Natural killer cell (primary cell): ENCODE data around the gene TBL1XR1. TPM values are rescaled to one million over a fixed set of nuclear protein-coding genes. Genes with fewer than 3 reads are reported as not detected.

Experiments used
- ATAC-seq, 3 donors: fragments of 150-1000 bp in 2 of 3; fragments of 200-7000 bp in 1 of 3; cut with Tn5 transposase; 1 replicate in 1 of 3; 2 replicates in 2 of 3; pipeline ENCODE4 v1.10.0; 2021; ENCODE audit warnings: mild to moderate bottlenecking in 2 of 3, moderate library complexity in 2 of 3
- DNase-seq, 2 donors: peaks; one replicate each; pipeline versions ENCODE4 v3.0.0 to v3.0.0-alpha.2; 2013 to 2021; ENCODE audit warnings: mixed read lengths in 1 of 2
- H3K27ac ChIP-seq: one replicate; pipeline ENCODE4 v1.5.1; 2013; ENCODE audit warnings: mild to moderate bottlenecking, low read length
- H3K27me3 ChIP-seq: one replicate; pipeline ENCODE4 v1.6.1; 2013; ENCODE audit warnings: low read length; ENCODE audit not compliant: control insufficient read depth, insufficient read depth
- H3K36me3 ChIP-seq: one replicate; pipeline ENCODE4 v1.6.1; 2013; ENCODE audit warnings: low read length; ENCODE audit not compliant: control insufficient read depth, insufficient read depth
- H3K4me1 ChIP-seq: one replicate; pipeline ENCODE4 v1.6.1; 2013; ENCODE audit warnings: low read length; ENCODE audit not compliant: control insufficient read depth, insufficient read depth
- H3K4me3 ChIP-seq: one replicate; pipeline ENCODE4 v1.5.1; 2013; ENCODE audit warnings: low read length
- H3K9me3 ChIP-seq: one replicate; pipeline ENCODE4 v1.6.1; 2013; ENCODE audit warnings: low read length; ENCODE audit not compliant: control insufficient read depth, insufficient read depth
- H3K27ac Mint-ChIP-seq, 2 donors: one replicate each; pipeline ENCODE4 v1.8.0; 2022; ENCODE audit warnings: mild to moderate bottlenecking in 2 of 2, mixed read lengths in 2 of 2, moderate library complexity in 1 of 2
- H3K27me3 Mint-ChIP-seq, 2 donors: one replicate each; pipeline ENCODE4 v1.8.0; 2022; ENCODE audit warnings: low read depth in 2 of 2, mixed read lengths in 2 of 2
- H3K36me3 Mint-ChIP-seq: one replicate; pipeline ENCODE4 v1.8.0; 2022; ENCODE audit warnings: mixed read lengths
- H3K4me1 Mint-ChIP-seq, 2 donors: one replicate each; pipeline ENCODE4 v1.8.0; 2022; ENCODE audit warnings: mixed read lengths in 2 of 2
- H3K4me3 Mint-ChIP-seq: one replicate; pipeline ENCODE4 v1.8.0; 2022; ENCODE audit warnings: mild to moderate bottlenecking, moderate library complexity, mixed read lengths
- H3K9me3 Mint-ChIP-seq, 2 donors: one replicate each; pipeline ENCODE4 v1.8.0; 2022; ENCODE audit warnings: mixed read lengths in 2 of 2
- WGBS: methylation state at CpG from one replicate; pipeline ENCODE4 v1.1.7; 2013; ENCODE audit warnings: missing lambda C conversion rate; ENCODE audit not compliant: insufficient coverage; 5-methylcytosine and 5-hydroxymethylcytosine counted together
- intact Hi-C: fragments of 100-400 bp; cut with micrococcal nuclease; formaldehyde crosslinking; loops from one replicate; pipeline ENCODE4 v1.14.2; 2022
- total RNA-seq, 4 donors: library from RNA; stranded (reverse); fragments of 120-200 nt in 1 of 4; gene quantifications; one replicate each; pipeline versions ENCODE4 v1.2.3 to v1.2.4, GENCODE V29; 2013 to 2022
- TF ChIP-seq, protein P1 (sequence below): fragments of 200-600 bp; IDR thresholded peaks from one replicate; pipeline ENCODE4 v1.8.0; 2022; ENCODE audit warnings: antibody characterized with exemption

Gene TBL1XR1
- total RNA-seq, 3 donors from 2014 or later (not counting 1 experiment from before 2014, with no cell fraction given): 74.6 to 118 (median 81.7) TPM

GRCh38 chr3:177182352-177182751, 14.9 kb downstream of the TBL1XR1 start:
- peaks cover 75% of the 10 kb centered on the region in 2 donors for H3K4me1 Mint-ChIP-seq
- H3K4me3 Mint-ChIP-seq: no peak overlapping the region
- TF ChIP-seq, protein P1, sequence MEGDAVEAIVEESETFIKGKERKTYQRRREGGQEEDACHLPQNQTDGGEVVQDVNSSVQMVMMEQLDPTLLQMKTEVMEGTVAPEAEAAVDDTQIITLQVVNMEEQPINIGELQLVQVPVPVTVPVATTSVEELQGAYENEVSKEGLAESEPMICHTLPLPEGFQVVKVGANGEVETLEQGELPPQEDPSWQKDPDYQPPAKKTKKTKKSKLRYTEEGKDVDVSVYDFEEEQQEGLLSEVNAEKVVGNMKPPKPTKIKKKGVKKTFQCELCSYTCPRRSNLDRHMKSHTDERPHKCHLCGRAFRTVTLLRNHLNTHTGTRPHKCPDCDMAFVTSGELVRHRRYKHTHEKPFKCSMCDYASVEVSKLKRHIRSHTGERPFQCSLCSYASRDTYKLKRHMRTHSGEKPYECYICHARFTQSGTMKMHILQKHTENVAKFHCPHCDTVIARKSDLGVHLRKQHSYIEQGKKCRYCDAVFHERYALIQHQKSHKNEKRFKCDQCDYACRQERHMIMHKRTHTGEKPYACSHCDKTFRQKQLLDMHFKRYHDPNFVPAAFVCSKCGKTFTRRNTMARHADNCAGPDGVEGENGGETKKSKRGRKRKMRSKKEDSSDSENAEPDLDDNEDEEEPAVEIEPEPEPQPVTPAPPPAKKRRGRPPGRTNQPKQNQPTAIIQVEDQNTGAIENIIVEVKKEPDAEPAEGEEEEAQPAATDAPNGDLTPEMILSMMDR: no peak
- H3K36me3 Mint-ChIP-seq: no peaks in the 10 kb centered on the region
- H3K27me3 ChIP-seq: no peaks in the 10 kb centered on the region
- no peaks in the 10 kb centered on the region for H3K27me3 Mint-ChIP-seq
- DNase-seq: no peak
- WGBS: 88% methylated on average over 1 of the region's 1 CpG
- H3K4me1 ChIP-seq: peaks cover 31% of the 10 kb centered on the region
- H3K9me3 ChIP-seq: no peaks in the 10 kb centered on the region
- H3K9me3 Mint-ChIP-seq: no peaks in the 10 kb centered on the region
- no peak overlapping the region for H3K4me3 ChIP-seq
- intact Hi-C loops: no loop called here
- no peak for ATAC-seq
- H3K27ac Mint-ChIP-seq: no peak overlapping the region
- no peak overlapping the region for H3K27ac ChIP-seq
- no peaks in the 10 kb centered on the region for H3K36me3 ChIP-seq

GRCh38 chr3:177181418-177181817, 15.9 kb downstream of the TBL1XR1 start:
- Histone ChIP-seq H3K4me3 (no peak overlapping the region), H3K36me3 (no peaks in the 10 kb centered on the region), H3K9me3 (no peaks in the 10 kb centered on the region), H3K27me3 (no peaks in the 10 kb centered on the region), H3K4me1 (peaks cover 31% of the 10 kb centered on the region), H3K27ac (no peak overlapping the region)
- DNase-seq: no peak
- Mint-ChIP-seq H3K4me1 (peaks cover 71 to 74% of the 10 kb centered on the region in 2 donors), H3K27ac (peak overlapping the region; percentile 33 to 43), H3K36me3 (no peaks in the 10 kb centered on the region), H3K9me3 (no peaks in the 10 kb centered on the region), H3K27me3 (no peaks in the 10 kb centered on the region), H3K4me3 (no peak overlapping the region)
- WGBS: 96% methylated on average over 3 of the region's 5 CpGs
- intact Hi-C loops: no loop called here
- TF ChIP-seq, protein P1: no peak
- no peak for ATAC-seq

DNA sequence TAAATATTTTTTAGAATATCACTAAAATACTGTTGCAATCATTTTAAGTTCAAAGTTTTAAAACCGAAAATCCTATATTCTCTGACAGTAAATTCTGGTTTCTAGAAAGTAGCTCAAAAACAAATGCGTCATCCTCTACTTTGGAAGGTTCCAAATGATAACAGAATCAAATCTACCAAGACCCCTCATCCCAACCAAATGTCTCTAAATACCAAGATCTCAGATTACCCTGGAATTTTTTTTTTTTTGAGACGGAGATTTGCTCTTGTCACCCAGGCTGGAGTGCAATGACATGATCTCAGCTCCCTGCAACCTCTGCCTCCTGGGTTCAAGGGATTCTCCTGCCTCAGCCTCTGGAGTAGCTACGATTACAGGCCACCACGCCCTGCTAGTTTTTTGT, 16.8 kb downstream of the TBL1XR1 start:
- Histone ChIP-seq H3K4me1 (peaks cover 27% of the 10 kb centered on the region), H3K9me3 (no peaks in the 10 kb centered on the region), H3K27me3 (no peaks in the 10 kb centered on the region), H3K4me3 (no peak overlapping the region), H3K27ac (no peak overlapping the region), H3K36me3 (no peaks in the 10 kb centered on the region)
- TF ChIP-seq, protein P1: no peak
- no peak overlapping the region for H3K4me3 Mint-ChIP-seq
- no peaks in the 10 kb centered on the region for H3K36me3 Mint-ChIP-seq
- H3K27ac Mint-ChIP-seq: peak overlapping the region in 1 of 2 donors; percentile 33
- 95% methylated on average over 5 of the region's 5 CpGs for WGBS
- peaks cover 69 to 71% of the 10 kb centered on the region in 2 donors for H3K4me1 Mint-ChIP-seq
- intact Hi-C loops: no loop called here
- DNase-seq (no peak), ATAC-seq (no peak)
- no peaks in the 10 kb centered on the region for H3K27me3 Mint-ChIP-seq
- H3K9me3 Mint-ChIP-seq: no peaks in the 10 kb centered on the region
